Body of pancreas (tissue), 4 donors: ENCODE results near the gene CPN2.

Experiments used
- CTCF ChIP-seq, 7 experiments: fragments of 450-650 bp in 4 of 7; fragments of 200-600 bp in 3 of 7; sonication (generic) in 3 of 7; IDR thresholded peaks; one replicate each; pipeline ENCODE4 v1.5.1; 2016 to 2019; ENCODE audit warnings: antibody characterized with exemption in 7 of 7
- POLR2A ChIP-seq, 3 donors: fragments of 450-650 bp; IDR thresholded peaks; one replicate each; pipeline ENCODE4 v1.6.1; 2016; ENCODE audit warnings: antibody characterized with exemption in 3 of 3, mild to moderate bottlenecking in 2 of 3

GRCh38 chr3:194330160-194330559 lies 21.0 kb downstream of the CPN2 start:
- no peak for TF ChIP-seq POLR2A (IDR thresholded peaks at IDR 0.05)
- no peak for TF ChIP-seq CTCF (IDR thresholded peaks at IDR 0.05)
